Thyroid gland (tissue), 4 donors: ENCODE results near the gene INTS1.

Experiments
- CTCF ChIP-seq, 6 experiments: fragments of 200-600 bp in 3 of 6; fragments of 450-650 bp in 3 of 6; sonication (generic) in 3 of 6; IDR thresholded peaks; one replicate each; pipeline ENCODE4 v1.5.1; 2016 to 2019; ENCODE audit warnings: antibody characterized with exemption in 6 of 6, mild to moderate bottlenecking in 2 of 6, inconsistent platforms in 1 of 6, moderate library complexity in 1 of 6
- POLR2A ChIP-seq, 2 donors: fragments of 450-650 bp; IDR thresholded peaks; one replicate each; pipeline ENCODE4 v1.6.1; 2017; ENCODE audit warnings: antibody characterized with exemption in 2 of 2, mild to moderate bottlenecking in 2 of 2, moderate library complexity in 1 of 2

- TF ChIP-seq CTCF (IDR thresholded peaks at IDR 0.05) (no peak), POLR2A (IDR thresholded peaks at IDR 0.05) (no peak)
These were observed 21.2 kb upstream of the INTS1 start for GRCh38 chr7:1525409-1525808.
